Smooth muscle cell (in vitro differentiated cells): ENCODE results near the gene MFAP2. TPM values are rescaled to one million over a fixed set of nuclear protein-coding genes. Genes with fewer than 3 reads are reported as not detected.

ENCODE experiments used
- DNase-seq: peaks from one replicate; lab custom pipeline; 2025; ENCODE audit not compliant: unreplicated experiment; lab: John Stamatoyannopoulos, UW
- H2AFZ ChIP-seq: fragments of 200-600 bp; sonication (generic); 2 replicates; pipeline ENCODE4 v1.6.0; 2016; ENCODE audit warnings: antibody characterized with exemption, low read depth, mild to moderate bottlenecking
- H3F3A ChIP-seq: fragments of 200-600 bp; sonication (generic); 2 replicates; pipeline ENCODE4 v1.6.0; 2017; ENCODE audit warnings: antibody characterized with exemption, low read depth
- H3K27ac ChIP-seq: fragments of 200-600 bp; sonication (generic); 2 replicates; pipeline ENCODE4 v1.5.1; 2016; ENCODE audit warnings: low read depth, mild to moderate bottlenecking
- H3K27me3 ChIP-seq: fragments of 200-600 bp; sonication (generic); 2 replicates; pipeline ENCODE4 v1.6.1; 2016; ENCODE audit warnings: low read depth, mild to moderate bottlenecking
- H3K36me3 ChIP-seq: fragments of 200-600 bp; sonication (generic); 2 replicates; pipeline ENCODE4 v1.5.1; 2016; ENCODE audit warnings: low read depth
- H3K4me1 ChIP-seq: fragments of 200-600 bp; sonication (generic); 2 replicates; pipeline ENCODE4 v1.5.1; 2016; ENCODE audit warnings: low read depth
- H3K4me2 ChIP-seq: fragments of 200-600 bp; sonication (generic); 2 replicates; pipeline ENCODE4 v1.6.0; 2016; ENCODE audit warnings: mild to moderate bottlenecking
- H3K4me3 ChIP-seq: fragments of 200-600 bp; sonication (generic); 2 replicates; pipeline ENCODE4 v1.5.1; 2016; ENCODE audit warnings: mild to moderate bottlenecking
- H3K79me2 ChIP-seq: fragments of 200-600 bp; sonication (generic); 2 replicates; pipeline ENCODE4 v1.6.0; 2016; ENCODE audit warnings: low read depth, mild to moderate bottlenecking
- H3K9ac ChIP-seq: fragments of 200-600 bp; sonication (generic); 2 replicates; pipeline ENCODE4 v1.6.0; 2016; ENCODE audit warnings: low read depth
- H3K9me3 ChIP-seq: fragments of 200-600 bp; sonication (generic); replicated peaks from 2 replicates; pipeline ENCODE4 v1.5.1; 2016; ENCODE audit warnings: low read depth
- H4K20me1 ChIP-seq: fragments of 200-600 bp; sonication (generic); 2 replicates; pipeline ENCODE4 v1.6.0; 2016; ENCODE audit warnings: low read depth
- WGBS: methylation state at CpG from one replicate; pipeline ENCODE4 v1.1.7; 2016; ENCODE audit warnings: low lambda C conversion rate; 5-methylcytosine and 5-hydroxymethylcytosine counted together
- polyA plus RNA-seq: library from polyadenylated mRNA; unstranded; fragments of >200 nt; fragmentation: Nextera tagmentation; extraction: Ambion mirVana; gene quantifications from 2 replicates; pipeline ENCODE4 v1.2.1, GENCODE V29; 2016
- total RNA-seq: library from RNA; depleted of rRNA; stranded (reverse); fragments of >200 nt; gene quantifications from 2 replicates; pipeline ENCODE4 v1.2.3, GENCODE V29; 2014
- TF ChIP-seq, protein P1 (sequence below): fragments of 200-600 bp; sonication (generic); IDR thresholded peaks from 2 replicates; pipeline ENCODE4 v1.5.1; 2017; ENCODE audit warnings: borderline replicate concordance, mild to moderate bottlenecking, antibody characterized with exemption; ENCODE audit not compliant: insufficient read depth, poor library complexity, severe bottlenecking

Gene MFAP2
- total and polyA plus RNA-seq, 2 experiments from 2014 or later: 325 to 885 TPM

DNA sequence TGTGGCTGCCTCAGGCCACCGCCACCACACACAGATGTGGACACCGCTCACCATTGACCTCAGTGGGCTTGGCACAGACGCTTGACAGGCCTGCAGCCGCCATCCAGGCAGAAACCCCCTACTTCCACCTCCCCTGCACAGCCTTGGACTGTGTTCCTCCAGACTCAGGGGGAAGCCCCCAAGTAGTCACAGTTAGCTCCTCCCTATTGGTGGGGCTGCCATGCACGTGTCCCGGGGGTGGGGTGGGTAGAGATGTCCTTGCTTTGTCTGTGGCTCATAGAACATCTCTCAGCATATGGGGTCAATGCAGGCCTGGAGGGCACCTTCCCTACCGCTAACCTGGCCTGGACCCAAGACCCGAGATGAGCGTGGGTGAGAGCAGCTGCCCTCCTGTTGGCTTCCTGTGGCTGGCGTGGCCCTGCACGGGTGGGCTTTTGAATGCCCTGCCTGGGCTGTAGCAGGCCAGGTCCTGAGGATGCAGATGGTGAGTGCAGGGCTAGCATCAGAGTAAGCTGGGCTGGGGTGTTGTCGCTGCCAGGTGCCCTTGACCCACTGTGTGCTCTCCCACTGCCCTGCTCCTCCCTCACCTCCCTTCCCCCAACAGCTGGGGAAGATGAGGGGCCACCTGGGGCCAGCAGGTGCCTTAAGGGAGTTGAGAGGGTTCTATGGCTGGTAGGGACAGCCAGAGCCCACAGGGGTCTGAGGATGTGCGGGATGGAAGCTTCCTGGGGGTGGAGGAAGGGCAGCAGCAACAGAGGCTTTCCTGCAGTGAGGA is 52.5 kb downstream of the MFAP2 start:
- no peaks in the 10 kb centered on the region for H3F3A ChIP-seq
- H3K27ac ChIP-seq: no peak overlapping the region
- no peaks in the 10 kb centered on the region for H3K9me3 ChIP-seq
- no peak overlapping the region for H3K4me3 ChIP-seq
- H2AFZ ChIP-seq: no peak overlapping the region
- 93% methylated on average over 13 of the region's 13 CpGs for WGBS
- H3K36me3 ChIP-seq: no peaks in the 10 kb centered on the region
- TF ChIP-seq, protein P1, sequence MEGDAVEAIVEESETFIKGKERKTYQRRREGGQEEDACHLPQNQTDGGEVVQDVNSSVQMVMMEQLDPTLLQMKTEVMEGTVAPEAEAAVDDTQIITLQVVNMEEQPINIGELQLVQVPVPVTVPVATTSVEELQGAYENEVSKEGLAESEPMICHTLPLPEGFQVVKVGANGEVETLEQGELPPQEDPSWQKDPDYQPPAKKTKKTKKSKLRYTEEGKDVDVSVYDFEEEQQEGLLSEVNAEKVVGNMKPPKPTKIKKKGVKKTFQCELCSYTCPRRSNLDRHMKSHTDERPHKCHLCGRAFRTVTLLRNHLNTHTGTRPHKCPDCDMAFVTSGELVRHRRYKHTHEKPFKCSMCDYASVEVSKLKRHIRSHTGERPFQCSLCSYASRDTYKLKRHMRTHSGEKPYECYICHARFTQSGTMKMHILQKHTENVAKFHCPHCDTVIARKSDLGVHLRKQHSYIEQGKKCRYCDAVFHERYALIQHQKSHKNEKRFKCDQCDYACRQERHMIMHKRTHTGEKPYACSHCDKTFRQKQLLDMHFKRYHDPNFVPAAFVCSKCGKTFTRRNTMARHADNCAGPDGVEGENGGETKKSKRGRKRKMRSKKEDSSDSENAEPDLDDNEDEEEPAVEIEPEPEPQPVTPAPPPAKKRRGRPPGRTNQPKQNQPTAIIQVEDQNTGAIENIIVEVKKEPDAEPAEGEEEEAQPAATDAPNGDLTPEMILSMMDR: no peak
- peaks cover 2% of the 10 kb centered on the region for H4K20me1 ChIP-seq
- peaks cover 6% of the 10 kb centered on the region for H3K4me1 ChIP-seq
- H3K4me2 ChIP-seq: no peak overlapping the region
- H3K27me3 ChIP-seq: no peaks in the 10 kb centered on the region
- H3K9ac ChIP-seq: no peak overlapping the region
- no peaks in the 10 kb centered on the region for H3K79me2 ChIP-seq
- no peak for DNase-seq

DNA sequence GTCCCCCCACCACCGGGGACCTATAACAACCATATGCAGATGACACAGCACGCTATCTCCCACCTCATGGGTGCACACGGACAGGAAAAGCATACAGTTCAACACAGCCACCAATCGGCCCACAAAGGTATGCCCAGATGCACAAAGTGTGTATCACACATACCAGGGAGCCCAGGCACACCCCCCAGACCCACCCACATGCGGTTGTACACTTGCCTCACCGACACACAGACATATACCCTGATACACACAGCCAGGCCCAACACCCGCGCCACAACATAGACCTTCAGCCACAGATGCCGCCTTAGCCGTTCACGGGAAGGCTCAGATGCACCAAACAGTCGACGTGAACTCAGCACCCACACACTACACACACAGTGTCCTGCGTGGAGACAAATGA is 53.2 kb downstream of the MFAP2 start:
- TF ChIP-seq, protein P1: no peak
- H3K79me2 ChIP-seq: no peaks in the 10 kb centered on the region
- H3F3A ChIP-seq: no peaks in the 10 kb centered on the region
- no peak for DNase-seq
- H3K9ac ChIP-seq: no peak overlapping the region
- H3K36me3 ChIP-seq: no peaks in the 10 kb centered on the region
- H3K9me3 ChIP-seq: no peaks in the 10 kb centered on the region
- H3K4me1 ChIP-seq: peaks cover 6% of the 10 kb centered on the region
- no peak overlapping the region for H3K4me3 ChIP-seq
- no peaks in the 10 kb centered on the region for H3K27me3 ChIP-seq
- no peak overlapping the region for H3K4me2 ChIP-seq
- H3K27ac ChIP-seq: no peak overlapping the region
- H2AFZ ChIP-seq: no peak overlapping the region
- 94% methylated on average over 14 of the region's 14 CpGs for WGBS
- peaks cover 8% of the 10 kb centered on the region for H4K20me1 ChIP-seq

DNA sequence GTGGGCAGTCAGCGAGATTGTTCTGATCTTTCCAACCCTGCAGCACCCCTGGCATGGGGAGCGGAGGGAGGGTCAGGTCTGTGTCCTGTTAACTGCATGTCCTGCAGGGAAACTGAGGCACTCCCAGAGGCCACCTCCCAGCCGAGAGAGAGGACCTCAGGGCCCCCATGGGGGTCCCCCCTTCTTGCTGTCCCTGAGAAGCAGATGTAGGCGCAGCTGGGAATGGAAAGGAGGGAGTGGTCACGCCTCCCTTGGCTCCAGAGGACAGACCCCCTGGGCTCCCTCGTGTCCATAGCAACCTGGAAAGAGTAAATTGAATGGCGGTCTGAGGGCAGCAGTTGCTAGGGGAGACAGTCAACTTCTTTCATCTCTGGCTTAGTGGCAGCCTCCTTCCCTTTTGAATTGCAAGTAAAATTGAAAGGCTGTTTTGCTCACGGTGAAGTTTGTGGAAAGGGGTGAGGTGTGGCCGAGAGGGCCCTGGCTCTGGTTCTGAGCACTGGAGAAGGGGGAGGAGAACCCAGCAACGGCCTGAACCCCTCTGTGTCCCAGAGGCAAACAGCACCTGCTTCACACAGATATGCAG is 53.8 kb downstream of the MFAP2 start:
- H3K9ac ChIP-seq: no peak overlapping the region
- H4K20me1 ChIP-seq: peaks cover 13% of the 10 kb centered on the region
- no peaks in the 10 kb centered on the region for H3F3A ChIP-seq
- no peaks in the 10 kb centered on the region for H3K36me3 ChIP-seq
- no peak overlapping the region for H3K4me3 ChIP-seq
- no peaks in the 10 kb centered on the region for H3K27me3 ChIP-seq
- no peak overlapping the region for H2AFZ ChIP-seq
- peaks cover 6% of the 10 kb centered on the region for H3K4me1 ChIP-seq
- no peak for DNase-seq
- no peak overlapping the region for H3K4me2 ChIP-seq
- no peaks in the 10 kb centered on the region for H3K9me3 ChIP-seq
- TF ChIP-seq, protein P1: no peak
- 80% methylated on average over 10 of the region's 10 CpGs for WGBS
- H3K79me2 ChIP-seq: no peaks in the 10 kb centered on the region
- no peak overlapping the region for H3K27ac ChIP-seq
